Mesodermal cell (in vitro differentiated cells): ENCODE results near the gene NOTCH1.

Experiments
- H3K27ac ChIP-seq: 2 replicates; pipeline ENCODE4 v1.7.0; 2013; ENCODE audit warnings: mild to moderate bottlenecking, low read depth, low read length, moderate library complexity; ENCODE audit not compliant: severe bottlenecking
- H3K36me3 ChIP-seq: 2 replicates; pipeline ENCODE4 v1.7.1; 2013; ENCODE audit warnings: mild to moderate bottlenecking, low read length, moderate library complexity; ENCODE audit not compliant: control insufficient read depth, insufficient read depth
- H3K4me1 ChIP-seq: one replicate; pipeline ENCODE4 v1.7.1; 2013; ENCODE audit warnings: mild to moderate bottlenecking, low read length; ENCODE audit not compliant: insufficient read depth, control insufficient read depth, poor library complexity, severe bottlenecking
- H3K4me3 ChIP-seq: 2 replicates; pipeline ENCODE4 v1.7.0; 2013; ENCODE audit warnings: low read length, control low read depth, mild to moderate bottlenecking; ENCODE audit not compliant: insufficient read depth, poor library complexity, severe bottlenecking; ENCODE audit errors: extremely low read depth
- H3K9me3 ChIP-seq: 2 replicates; pipeline ENCODE4 v1.7.1; 2013; ENCODE audit warnings: mild to moderate bottlenecking, low read length, moderate library complexity; ENCODE audit not compliant: control insufficient read depth
- WGBS, 2 experiments: methylation state at CpG; one replicate each; pipeline ENCODE4 v1.1.5; 2013; ENCODE audit warnings: missing lambda C conversion rate in 2 of 2; ENCODE audit not compliant: insufficient coverage in 2 of 2; 5-methylcytosine and 5-hydroxymethylcytosine counted together

The NOTCH1 gene

GRCh38 chr9:136569526-136570148, 23.8 kb upstream of the NOTCH1 start:
- Histone ChIP-seq H3K36me3 (no peaks in the 10 kb centered on the region), H3K4me3 (no peak overlapping the region), H3K4me1 (peaks cover 63% of the 10 kb centered on the region), H3K9me3 (no peaks in the 10 kb centered on the region), H3K27ac (no peak overlapping the region)
- WGBS, 2 experiments, result 89 to 97% methylated on average over 9 of the region's 10 CpGs

GRCh38 chr9:136568288-136569081, 22.6 kb upstream of the NOTCH1 start:
- no peak overlapping the region for H3K4me3 ChIP-seq
- H3K4me1 ChIP-seq, result peaks cover 63% of the 10 kb centered on the region
- no peaks in the 10 kb centered on the region for H3K36me3 ChIP-seq
- WGBS, 2 experiments, result 61% methylated on average over 16 to 17 of the region's 24 CpGs
- H3K9me3 ChIP-seq, result no peaks in the 10 kb centered on the region
- H3K27ac ChIP-seq, result peak overlapping the region; percentile 91

GRCh38 chr9:136567651-136568287, 21.9 kb upstream of the NOTCH1 start:
- 26 to 27% methylated on average over 19 to 27 of the region's 27 CpGs for WGBS, 2 experiments
- no peaks in the 10 kb centered on the region for H3K9me3 ChIP-seq
- no peak overlapping the region for H3K4me3 ChIP-seq
- H3K36me3 ChIP-seq, result no peaks in the 10 kb centered on the region
- peaks cover 60% of the 10 kb centered on the region for H3K4me1 ChIP-seq
- peak overlapping the region; percentile 91 for H3K27ac ChIP-seq

- H3K4me1 ChIP-seq, result peaks cover 53% of the 10 kb centered on the region
- 80% methylated on average over 11 to 13 of the region's 14 CpGs for WGBS, 2 experiments
- no peak overlapping the region for H3K4me3 ChIP-seq
- H3K36me3 ChIP-seq, result no peaks in the 10 kb centered on the region
- no peak overlapping the region for H3K27ac ChIP-seq
- no peaks in the 10 kb centered on the region for H3K9me3 ChIP-seq
Measured at GRCh38 chr9:136566901-136567300, 21.1 kb upstream of the NOTCH1 start.

GRCh38 chr9:136566553-136566895, 20.7 kb upstream of the NOTCH1 start:
- Histone ChIP-seq H3K4me1 (peaks cover 49% of the 10 kb centered on the region), H3K36me3 (no peaks in the 10 kb centered on the region), H3K4me3 (no peak overlapping the region), H3K27ac (no peak overlapping the region), H3K9me3 (peaks cover 2% of the 10 kb centered on the region)
- 90 to 94% methylated on average over 15 to 19 of the region's 19 CpGs for WGBS, 2 experiments

- 91 to 97% methylated on average over 12 to 14 of the region's 26 CpGs for WGBS, 2 experiments
- Histone ChIP-seq H3K9me3 (peaks cover 4% of the 10 kb centered on the region), H3K36me3 (no peaks in the 10 kb centered on the region), H3K27ac (no peak overlapping the region), H3K4me3 (no peak overlapping the region), H3K4me1 (peaks cover 43% of the 10 kb centered on the region)
Measured at GRCh38 chr9:136565715-136566552, 20.1 kb upstream of the NOTCH1 start.

- Histone ChIP-seq H3K4me3 (no peak overlapping the region), H3K4me1 (peaks cover 36% of the 10 kb centered on the region), H3K9me3 (peaks cover 9% of the 10 kb centered on the region), H3K27ac (no peak overlapping the region), H3K36me3 (no peaks in the 10 kb centered on the region)
- 86% methylated on average over 28 of the region's 28 CpGs for WGBS, 2 experiments
Measured at GRCh38 chr9:136565086-136565714, 19.4 kb upstream of the NOTCH1 start.

- Histone ChIP-seq H3K27ac (peak overlapping the region; percentile 23), H3K36me3 (no peaks in the 10 kb centered on the region), H3K4me3 (no peak overlapping the region), H3K4me1 (peaks cover 32% of the 10 kb centered on the region), H3K9me3 (peaks cover 12% of the 10 kb centered on the region)
- 78 to 81% methylated on average over 21 of the region's 21 CpGs for WGBS, 2 experiments
Measured at GRCh38 chr9:136564379-136564988, 18.6 kb upstream of the NOTCH1 start.

- WGBS, 2 experiments, result 85% methylated on average over 10 to 14 of the region's 19 CpGs
- peaks cover 18% of the 10 kb centered on the region for H3K9me3 ChIP-seq
- no peak overlapping the region for H3K27ac ChIP-seq
- H3K4me3 ChIP-seq, result no peak overlapping the region
- H3K36me3 ChIP-seq, result no peaks in the 10 kb centered on the region
- H3K4me1 ChIP-seq, result peaks cover 31% of the 10 kb centered on the region
Measured at GRCh38 chr9:136563646-136564325, 17.9 kb upstream of the NOTCH1 start.
